T-helper 2 cell treated with Interferon-gamma antibody and Interleukin-4, amounts not matched to agents 100 ng/mL and 5 ng/mL, for 36 hours (primary cell): ENCODE data around the gene HOTAIR. TPM values are rescaled to one million over a fixed set of nuclear protein-coding genes. Genes with fewer than 3 reads are reported as not detected.

Experiments used
- intact Hi-C: fragments of 100-400 bp; cut with micrococcal nuclease; formaldehyde crosslinking; loops from one replicate; pipeline ENCODE4 v1.15.1; 2023
- total RNA-seq: library from RNA; stranded (reverse); gene quantifications from 2 replicates; pipeline ENCODE4 v1.2.3, GENCODE V29; 2022

HOTAIR gene
- total RNA-seq, 1 donor from 2014 or later, result not detected

DNA sequence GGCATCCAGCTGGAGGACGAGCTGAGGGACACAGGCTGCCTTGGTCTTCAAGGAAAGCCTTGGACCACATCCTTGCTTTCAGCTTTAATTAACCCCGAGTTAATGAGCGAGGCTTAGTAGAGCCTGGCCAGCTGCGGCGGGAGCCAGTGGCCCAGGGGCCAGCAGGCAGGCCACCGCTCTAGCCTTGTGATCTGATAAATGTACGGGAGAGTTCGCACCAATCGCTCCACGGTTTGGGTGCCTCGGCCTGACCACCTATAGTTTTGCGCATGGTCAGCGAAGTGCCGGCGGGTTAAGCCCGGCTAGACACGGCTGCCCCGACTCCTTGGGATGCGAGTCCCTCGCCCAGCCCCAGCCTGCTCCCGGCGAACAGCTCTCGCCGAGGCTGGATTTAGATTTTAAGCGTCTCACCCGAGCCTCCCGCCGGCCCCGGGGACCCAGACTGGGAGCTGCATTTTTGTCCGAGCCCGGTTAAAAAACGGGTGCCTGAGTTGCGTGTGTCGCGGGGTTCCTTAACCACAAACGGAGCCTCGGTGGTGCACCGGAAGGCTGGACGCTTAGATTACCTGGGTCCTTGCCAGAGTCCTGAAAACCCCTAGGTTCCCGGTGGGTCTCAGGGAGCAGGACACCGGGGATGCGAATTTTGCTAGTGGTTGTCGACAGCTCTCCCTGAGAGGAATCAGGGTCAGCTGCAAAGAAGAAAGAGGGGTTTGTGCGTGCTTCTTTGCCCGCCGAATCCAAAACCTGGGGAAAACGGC, 23.0 kb downstream of the HOTAIR start:
- intact Hi-C loops, result loop anchor here (2.0 to 5.0 kb wide), 2 partner anchors 23 to 46 kb away; partner anchors contain the start of gene HOTAIR

DNA sequence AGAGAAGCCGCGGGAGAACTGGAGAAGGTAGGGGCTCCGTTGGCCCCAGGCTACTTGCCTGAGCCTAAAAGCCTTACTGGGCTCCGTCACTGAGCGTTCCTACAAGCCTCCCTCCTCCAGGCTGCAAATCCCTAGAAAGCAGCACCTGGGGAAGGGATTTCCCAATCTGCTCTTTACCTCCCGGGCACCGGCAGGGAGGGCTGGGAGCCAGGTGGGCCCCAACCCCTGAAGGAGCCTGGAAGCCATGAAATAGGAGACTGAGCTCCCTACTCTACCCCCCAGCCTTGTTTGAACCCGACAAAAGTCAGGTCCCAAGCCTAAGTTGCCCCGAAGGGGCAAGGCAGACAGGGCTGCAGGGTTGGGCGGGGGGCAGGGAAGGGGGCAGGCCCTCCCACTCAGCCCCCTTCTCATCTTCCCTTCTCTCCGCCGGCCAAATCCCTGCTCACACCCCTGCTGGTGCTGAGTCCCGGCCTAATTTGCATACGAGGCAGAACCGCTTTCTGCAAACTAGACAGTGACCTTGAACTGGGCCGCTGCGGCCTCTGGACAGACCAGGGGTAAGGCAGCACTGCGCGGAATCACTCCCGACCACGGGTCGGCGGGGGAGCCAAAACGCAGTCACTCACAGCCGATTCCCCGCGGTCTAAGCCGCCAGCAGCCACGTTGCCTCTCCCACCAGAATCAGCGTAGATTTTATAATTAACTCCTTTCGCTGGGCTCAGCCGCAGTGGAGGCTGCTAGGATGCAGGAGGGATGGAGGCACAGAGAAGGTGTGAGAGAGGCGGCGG, 23.8 kb downstream of the HOTAIR start:
- intact Hi-C loops, result loop anchor here (5.0 kb wide), 1 partner anchor 46 kb away; no protein-coding TSS in a partner anchor

DNA sequence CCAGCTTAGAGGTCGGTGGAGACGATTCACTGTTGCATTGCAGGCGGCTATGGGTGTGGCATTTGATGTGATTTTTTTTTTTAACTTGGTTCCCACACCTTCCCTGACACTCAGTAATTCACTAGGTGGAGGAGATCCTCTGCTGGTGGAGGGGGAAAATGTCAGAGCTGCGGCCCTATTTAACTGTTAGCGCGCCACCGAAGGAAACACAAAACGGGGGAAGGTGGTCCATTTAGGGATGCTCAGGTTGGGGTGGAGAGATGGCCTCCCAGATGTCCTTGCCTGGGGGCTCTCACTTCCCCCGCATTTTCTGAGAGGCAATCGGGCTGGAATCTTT, 24.3 kb downstream of the HOTAIR start:
- intact Hi-C loops, result loop anchor here (5.0 kb wide), 1 partner anchor 47 kb away; no protein-coding TSS in a partner anchor

DNA sequence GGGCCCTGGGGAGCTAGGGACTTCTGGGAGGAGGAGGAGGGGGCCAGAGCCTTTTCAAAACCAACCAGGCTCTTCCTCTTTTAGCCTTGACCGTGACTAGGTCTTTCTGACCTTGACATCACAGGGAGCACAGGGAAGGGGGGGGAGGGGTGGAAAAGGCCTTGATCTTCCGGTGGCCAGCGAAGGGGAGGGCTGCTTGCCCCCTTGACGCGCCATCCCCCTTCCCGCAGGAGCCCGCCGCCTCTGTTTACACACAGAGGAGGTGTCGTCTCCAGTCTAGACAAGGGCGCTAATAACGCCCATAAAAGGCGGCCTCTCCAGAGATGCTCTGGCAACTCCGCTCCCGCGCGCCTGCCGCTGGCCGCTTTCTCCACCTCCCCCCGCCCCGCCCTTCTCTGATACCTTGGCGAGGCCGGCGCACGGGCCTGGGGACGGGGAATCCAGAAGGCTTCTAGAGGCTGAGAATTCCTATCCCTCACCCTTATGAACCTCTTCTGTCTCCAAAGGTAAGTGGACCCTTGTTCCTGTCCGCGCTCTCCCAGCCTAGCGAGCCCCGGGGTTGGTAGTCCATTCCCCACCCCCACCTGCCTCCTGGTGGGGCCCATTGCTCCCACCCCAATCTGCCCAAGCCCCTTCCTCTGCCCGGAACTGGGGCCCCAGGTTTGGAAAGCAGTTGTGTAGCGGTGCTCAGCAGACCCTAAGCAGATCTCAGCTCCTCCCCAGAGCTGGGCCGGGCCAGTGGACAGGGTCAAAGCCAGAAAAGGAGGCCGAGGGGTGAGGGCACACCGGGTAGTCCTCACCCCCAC, 24.9 kb downstream of the HOTAIR start:
- intact Hi-C loops, result loop anchor here (5.0 kb wide), 1 partner anchor 47 kb away; no protein-coding TSS in a partner anchor

DNA sequence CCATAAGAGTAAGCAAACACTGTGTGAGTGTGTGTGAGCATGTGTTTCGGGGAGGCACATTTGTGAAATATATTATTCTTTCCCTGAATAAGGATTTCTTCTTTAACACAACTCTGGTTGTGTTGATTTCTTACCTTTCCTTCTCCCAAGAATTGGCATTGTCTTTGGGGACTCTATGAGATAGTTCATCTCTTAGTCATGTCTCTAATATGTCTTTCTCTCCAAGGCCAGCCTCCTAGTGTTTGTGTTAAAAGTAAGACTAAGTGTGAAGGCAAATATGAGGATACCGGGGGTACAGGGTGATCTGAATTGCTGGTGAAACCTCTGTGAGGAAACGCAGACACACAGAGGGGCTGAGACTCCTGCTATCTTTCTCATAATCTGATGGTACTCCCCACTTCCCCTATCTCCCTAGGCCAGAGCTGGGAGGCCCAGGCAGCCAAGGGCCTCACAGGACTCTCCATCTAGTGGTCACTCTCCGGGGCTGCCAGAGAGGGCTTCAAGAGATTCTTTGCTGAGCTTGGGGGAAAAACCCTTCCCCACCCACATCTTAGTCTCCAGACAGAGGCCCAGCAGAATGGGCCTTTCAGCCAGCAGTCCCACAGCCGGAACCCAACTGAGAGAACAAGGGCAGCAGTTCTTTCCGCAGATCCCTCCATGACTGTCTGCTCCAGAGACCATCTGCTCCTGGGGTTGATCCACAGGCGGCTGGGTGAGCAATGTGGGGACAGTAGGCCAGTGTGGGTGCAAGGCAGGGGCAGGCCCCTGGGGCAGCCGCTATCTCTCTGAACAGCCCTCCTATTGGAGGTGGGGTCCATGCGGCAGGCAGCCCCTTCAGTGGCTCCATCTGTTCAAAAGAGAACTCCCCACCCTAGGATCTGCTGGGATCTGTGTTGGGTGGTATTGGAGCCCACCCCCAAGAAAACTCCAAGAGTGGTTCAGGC, 25.8 kb downstream of the HOTAIR start:
- intact Hi-C loops, result no loop called here

DNA sequence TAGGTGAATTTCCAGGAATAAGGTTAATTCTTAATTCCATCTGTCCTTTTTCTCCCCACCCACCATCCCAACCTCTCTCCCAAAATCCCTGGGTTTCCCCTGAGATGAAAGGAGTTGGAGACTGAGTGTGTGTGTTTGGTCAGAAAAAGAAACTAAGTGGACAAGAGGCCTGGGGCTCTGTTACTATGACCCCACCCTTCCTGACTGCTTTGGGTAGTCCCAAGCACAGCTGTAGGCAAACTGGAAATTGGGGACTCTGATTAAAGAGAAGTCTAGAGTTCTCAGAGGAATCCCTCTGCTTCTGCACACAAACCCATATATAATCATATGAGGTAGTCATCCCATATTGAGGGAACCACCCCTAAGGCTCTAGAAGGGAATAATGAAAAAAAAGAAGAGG, 27.0 kb downstream of the HOTAIR start:
- intact Hi-C loops, result no loop called here

DNA sequence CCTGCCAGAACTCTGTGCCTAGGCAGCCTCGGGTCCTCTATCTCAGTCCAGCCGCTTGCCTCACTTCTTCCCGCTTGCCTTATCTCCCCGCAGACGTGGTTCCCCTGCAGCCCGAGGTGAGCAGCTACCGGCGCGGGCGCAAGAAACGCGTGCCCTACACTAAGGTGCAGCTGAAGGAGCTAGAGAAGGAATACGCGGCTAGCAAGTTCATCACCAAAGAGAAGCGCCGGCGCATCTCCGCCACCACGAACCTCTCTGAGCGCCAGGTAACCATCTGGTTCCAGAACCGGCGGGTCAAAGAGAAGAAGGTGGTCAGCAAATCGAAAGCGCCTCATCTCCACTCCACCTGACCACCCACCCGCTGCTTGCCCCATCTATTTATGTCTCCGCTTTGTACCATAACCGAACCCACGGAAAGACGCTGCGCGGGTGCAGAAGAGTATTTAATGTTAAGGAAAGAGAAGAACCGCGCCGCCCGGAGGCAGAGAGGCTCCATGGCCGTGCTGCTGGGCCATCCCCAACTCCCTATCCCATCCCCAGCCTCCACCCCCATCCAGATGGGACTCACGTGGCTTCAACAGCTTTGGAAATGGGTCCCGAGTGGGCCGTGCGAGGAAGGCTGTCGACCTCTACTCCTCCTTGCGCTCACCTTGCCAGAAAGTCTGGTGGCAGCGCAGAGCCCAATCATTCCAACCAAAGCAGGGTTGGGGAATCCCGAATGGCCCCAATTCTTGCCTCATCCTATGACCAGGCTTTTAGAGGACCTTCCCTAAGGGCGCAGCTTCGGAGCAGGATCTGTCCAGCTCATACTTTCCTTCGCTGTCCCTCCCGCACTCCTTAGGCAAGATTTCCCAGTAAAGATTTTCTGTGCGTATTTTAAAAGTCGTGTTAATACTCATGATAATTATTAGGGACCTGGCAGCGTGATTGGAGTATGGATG, 29.6 kb downstream of the HOTAIR start:
- intact Hi-C loops, result no loop called here

DNA sequence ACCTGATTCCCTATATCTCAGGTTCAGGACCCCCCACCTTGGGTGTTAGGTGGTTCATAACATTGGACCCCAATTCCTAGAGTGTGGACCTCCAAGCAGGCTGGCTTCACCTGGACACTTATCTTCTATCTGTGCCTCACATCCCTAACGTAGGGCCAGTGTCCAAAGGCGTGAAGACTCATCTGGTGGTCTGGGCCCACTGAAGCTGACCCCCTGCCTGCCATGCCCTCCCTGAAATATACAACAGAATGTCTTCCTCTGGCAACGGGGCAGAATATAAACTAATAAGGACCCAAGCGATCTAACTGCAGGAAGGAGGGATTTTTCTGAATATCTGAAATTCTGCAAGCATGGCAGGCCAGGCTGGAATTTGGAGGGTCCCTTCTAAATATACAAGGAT, 30.5 kb downstream of the HOTAIR start:
- intact Hi-C loops, result no loop called here

DNA sequence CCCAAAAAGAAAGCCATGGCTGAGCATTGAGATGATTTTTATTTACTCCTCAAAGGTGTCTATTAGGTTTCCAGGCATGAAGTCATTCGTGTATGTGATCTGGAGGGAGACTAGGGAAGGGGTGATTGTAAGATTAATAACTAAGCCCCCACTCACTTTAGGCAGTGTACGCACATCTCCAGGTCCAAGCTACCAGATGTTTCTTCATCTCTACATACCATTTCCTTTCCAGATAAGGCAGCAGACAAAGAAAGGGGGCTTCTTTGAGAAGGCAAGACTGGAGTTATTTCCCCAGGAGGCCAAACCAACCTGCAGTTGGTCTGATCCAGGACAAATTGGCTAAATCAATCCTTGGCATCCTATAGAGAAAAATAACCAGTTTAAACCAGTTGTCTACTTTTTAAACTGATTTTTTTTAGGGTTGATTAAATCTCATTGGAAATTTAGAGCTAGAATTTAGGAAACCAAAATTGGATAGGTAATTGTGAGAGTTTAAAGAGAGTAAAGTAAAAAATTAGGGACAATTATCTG, 32.2 kb downstream of the HOTAIR start:
- intact Hi-C loops, result no loop called here

DNA sequence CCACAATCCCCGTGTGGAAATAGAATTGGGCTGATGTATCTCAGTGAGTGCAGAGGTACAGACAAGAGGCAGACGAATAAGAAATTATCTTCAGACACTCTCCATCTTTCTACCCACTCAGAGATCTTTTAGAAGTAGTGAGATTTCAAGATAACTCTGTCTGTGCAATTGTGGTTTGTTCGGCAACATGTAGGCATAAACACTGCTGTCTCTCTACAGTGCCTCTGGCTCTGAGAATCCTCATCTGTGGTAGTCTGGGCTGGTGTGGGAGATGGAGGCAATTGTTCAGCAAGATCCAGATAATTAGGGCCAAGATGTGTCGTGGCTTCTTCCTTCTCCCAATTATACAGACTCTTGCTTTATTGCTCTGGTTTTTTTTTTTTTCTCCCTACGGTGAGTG, 33.0 kb downstream of the HOTAIR start:
- intact Hi-C loops, result no loop called here

DNA sequence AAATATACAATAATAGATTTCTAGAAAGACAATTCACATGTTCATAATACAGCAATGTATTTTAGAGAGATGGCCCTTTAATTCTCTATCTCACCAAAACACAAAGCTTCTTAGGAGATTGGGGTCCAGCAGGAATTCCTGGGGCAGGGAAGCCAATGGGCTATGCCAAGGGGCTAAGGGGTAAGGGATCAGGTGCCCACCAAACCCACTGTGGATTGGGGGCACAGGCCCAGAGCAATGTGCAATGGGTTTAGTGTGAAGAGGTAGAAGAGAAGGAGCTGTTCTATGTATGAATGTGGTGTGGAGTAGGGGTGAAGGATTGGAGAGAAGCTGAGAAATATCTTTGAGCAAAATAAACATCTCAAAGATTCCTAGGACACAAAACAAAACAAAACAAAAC, 33.6 kb downstream of the HOTAIR start:
- intact Hi-C loops, result no loop called here

DNA sequence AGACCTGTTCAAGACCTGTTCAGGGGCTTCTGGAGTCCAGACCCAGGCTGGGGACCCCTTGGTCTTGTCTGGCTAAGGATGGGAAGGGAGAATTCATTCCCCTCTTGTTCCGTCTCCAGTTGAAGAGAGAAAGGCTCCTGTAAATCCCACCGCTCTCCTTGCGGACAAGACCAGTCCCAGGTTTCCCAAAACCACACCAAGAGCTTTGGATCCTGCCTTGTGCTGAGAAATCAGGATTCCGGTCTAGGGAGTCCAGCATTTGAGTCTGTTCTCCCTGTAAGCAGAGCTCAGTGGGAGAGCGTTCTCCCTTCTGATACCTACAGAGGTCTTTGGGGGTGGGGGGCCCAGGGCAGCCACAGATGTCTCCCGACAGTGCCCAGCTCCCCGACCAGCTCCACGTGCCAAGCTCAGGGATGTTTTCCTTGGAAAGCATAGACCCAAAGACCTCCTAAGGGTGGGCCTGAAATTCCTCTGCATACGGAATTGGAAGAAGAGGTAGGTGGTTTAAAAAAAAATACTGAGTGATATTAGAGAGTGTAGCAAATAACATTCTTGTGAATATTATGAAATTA, 34.2 kb downstream of the HOTAIR start:
- intact Hi-C loops, result no loop called here

DNA sequence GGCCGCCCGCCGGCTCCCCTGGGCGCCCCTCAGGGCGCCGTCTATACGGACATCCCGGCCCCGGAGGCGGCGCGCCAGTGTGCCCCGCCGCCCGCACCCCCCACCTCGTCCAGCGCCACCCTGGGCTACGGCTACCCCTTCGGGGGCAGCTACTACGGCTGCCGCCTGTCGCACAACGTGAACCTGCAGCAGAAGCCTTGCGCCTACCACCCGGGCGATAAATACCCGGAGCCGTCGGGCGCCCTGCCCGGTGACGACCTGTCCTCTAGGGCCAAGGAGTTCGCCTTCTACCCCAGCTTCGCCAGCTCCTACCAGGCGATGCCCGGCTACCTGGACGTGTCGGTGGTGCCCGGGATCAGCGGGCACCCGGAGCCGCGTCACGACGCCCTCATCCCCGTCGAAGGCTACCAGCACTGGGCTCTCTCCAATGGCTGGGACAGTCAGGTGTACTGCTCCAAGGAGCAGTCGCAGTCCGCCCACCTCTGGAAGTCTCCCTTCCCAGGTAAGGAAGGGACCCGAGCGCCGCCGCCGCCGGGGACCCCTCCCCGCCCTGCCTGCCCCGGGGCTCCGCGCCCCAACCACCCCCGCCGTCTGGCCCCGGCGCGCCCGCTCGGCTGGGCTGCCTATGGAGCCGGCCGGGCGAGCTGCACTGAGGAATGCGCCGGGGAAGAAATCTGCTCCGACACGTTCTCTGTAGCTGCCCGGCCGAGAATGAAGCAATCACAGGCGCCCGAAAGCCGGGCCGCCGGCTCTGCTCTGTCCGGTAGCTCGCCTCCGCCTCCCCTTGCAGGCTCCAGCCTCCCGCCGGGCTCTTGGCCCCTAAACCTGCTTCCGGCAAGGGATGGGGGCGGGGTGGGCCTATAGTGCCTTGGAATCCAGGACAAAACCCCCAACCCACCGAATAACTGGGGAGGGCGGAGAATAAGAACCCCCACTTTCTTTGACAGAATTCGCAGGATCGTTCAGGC, 35.3 kb downstream of the HOTAIR start:
- intact Hi-C loops, result loop anchor here (5.0 kb wide), 2 partner anchors 38 to 113 kb away; partner anchors contain the start of gene HOXC4

DNA sequence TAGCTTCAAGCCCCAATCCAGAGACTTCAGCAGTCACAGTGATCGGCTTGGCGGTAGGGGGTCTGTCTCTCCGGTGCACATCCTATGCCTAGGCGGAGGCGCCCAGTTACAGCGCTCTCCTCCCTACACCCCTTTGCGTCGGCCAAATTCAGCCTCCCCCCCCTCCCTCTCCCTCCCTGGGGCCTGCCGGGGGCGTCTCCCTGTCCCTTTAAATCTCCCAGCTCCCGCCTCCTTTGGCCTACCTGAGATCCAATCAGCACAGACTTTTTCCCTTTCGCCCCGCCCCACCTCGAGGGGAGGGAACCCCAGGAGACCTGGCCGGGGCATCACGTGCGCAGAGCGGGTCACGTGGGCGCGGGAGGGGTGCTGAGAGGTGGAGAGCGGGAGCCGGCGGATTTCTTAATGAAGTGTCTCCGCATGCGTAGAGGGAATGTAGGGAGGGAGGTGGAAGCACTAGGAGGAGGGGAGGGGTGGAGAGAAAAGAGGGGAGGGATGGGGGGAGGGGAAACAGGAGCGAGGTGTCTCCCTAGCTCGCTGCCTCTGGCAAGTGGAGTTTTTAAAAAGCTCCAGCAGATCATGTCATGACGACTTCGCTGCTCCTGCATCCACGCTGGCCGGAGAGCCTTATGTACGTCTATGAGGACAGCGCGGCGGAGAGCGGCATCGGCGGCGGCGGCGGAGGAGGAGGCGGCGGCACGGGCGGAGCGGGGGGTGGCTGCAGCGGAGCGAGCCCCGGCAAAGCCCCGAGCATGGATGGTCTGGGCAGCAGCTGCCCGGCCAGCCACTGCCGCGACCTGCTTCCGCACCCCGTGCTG, 36.2 kb downstream of the HOTAIR start, which contains the start of gene HOXC13:
TSS of gene HOXC13 (plus strand) at position 506 of the 815 bp plus-strand sequence. CDS start at position 582, 76 bp downstream.
- intact Hi-C loops, result loop anchor here (5.0 kb wide), 2 partner anchors 39 to 114 kb away; partner anchors contain the start of gene HOXC4

DNA sequence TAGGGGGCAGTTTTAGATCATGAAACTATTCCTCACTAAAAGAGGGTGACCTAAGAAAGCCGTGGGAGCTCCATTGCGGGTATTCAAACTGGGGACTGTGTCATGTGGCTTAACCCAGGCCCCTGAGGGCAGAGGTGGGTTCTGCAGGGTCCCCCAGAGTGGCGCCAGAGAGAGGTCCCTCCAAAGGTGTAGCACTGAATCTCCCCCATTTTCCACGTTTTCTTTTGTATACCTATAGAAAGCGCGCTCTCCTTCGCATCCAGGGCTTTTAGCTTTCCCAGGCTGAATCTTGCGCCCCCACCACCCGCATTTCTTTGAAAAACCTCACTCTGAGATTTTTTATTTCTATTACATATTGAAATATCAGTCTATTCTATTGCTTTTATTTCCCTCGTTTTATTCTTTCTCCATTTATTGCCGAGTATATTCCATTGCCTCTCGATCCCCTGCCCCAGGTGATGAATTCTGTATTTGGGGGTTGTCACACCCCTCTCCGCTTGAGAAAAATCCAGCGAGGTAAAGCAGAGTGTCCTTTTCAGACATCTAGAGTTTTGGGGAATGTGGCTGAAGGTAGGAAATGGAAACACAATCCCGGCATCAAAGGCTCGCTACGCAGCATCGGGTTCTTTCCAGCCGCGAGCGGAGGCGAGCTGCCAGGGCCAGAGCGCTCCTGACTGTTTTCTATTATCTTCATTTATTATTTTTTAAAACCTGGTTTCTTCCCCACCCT, 37.0 kb downstream of the HOTAIR start:
- intact Hi-C loops, result loop anchor here (5.0 kb wide), 2 partner anchors 40 to 115 kb away; partner anchors contain the start of gene HOXC4

DNA sequence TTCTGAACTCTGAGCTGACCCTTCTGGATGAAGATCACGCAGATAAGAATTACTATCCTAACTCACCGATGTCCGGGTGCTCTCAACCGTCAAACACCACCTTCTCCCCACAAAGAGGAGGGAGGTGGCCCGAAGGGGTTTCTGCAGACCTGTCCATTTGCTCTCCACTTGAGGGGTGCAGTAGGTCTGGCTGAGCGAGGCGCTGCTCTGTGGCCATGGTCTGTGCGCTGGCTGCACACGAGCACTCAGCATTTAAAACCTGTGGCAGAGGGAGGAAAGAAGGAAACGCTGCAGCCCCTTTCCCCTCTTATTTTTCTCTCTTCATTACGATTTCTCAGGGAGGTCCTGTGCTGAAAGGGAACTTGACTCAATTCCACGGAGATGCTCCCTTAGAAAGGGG, 37.7 kb downstream of the HOTAIR start:
- intact Hi-C loops, result loop anchor here (5.0 kb wide), 2 partner anchors 40 to 115 kb away; partner anchors contain the start of gene HOXC4
